EL (cell line): Measurements from ENCODE around the gene C19orf85.

Source experiments
- DNase-seq: peaks from one replicate; pipeline ENCODE4 v3.0.0-alpha.2; 2016

Gene C19orf85

DNA sequence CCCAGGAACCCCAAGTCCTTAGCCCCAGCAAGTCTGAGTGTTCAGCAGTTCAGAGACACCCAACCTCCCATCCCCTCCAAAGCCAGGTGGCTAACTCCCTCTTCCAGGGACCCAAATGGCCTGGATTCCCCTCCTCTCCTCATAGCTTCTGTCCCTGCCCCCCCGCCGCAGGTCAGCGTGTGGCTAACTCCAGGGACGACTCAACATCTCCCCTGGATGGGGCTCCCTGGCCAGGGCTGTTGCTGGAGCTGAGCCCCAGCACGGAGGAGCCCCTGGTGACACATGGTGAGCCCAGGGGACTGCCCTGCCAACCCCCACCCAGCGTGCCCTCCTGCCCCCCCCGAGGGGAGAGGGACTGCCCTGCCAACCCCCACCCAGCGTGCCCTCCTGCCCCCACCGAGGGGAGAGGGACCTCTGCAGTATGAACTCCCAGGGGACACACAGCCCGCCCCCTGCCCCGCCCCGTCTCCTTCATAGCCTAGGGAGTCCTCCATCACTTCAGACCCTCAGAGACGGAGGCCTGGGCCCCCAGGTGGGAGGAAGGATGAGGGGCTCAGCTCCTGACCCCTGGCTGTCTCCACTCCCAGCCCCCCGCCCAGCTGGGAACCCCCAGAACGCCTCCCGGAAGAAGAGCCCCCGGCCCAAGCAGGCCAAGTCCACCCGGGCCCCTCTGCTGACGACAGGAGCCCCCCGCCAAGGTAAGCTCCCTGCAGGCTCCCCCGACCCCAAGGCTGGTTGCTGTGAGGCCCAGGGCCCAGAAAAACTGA lies 25.3 kb upstream of the C19orf85 start:
- DNase-seq: no peak

DNA sequence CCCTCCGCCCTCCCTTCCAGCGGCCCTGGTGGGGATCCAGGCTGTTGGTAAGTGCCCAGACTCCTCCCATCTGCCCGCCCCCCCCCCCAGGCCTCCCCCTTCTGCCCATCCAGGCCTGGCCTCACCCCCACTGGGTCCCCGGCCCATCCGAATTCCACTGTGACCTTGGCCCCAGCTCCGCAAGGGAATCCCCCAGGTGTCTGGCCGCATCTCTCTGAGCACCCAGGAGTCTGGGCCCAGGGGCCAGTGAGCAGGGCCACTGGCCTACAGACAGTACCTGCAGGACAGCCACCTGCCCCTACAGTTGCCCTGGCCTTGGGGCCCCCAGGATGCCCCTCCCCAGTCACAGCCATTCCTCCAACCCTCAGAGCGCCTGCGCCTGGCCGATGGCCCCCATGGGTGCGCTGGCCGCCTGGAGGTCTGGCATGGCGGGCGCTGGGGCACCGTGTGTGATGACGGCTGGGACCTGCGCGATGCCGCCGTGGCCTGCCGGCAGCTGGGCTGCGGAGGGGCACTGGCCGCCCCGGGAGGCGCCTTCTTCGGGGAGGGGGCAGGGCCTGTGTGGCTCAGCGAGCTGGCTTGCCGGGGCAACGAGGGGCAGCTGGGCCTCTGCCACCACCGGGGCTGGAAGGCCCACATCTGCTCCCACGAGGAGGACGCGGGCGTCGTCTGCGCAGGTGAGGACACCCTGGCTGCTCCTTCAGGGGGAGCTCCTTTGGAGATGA lies 24.6 kb upstream of the C19orf85 start:
- no peak for DNase-seq

DNA sequence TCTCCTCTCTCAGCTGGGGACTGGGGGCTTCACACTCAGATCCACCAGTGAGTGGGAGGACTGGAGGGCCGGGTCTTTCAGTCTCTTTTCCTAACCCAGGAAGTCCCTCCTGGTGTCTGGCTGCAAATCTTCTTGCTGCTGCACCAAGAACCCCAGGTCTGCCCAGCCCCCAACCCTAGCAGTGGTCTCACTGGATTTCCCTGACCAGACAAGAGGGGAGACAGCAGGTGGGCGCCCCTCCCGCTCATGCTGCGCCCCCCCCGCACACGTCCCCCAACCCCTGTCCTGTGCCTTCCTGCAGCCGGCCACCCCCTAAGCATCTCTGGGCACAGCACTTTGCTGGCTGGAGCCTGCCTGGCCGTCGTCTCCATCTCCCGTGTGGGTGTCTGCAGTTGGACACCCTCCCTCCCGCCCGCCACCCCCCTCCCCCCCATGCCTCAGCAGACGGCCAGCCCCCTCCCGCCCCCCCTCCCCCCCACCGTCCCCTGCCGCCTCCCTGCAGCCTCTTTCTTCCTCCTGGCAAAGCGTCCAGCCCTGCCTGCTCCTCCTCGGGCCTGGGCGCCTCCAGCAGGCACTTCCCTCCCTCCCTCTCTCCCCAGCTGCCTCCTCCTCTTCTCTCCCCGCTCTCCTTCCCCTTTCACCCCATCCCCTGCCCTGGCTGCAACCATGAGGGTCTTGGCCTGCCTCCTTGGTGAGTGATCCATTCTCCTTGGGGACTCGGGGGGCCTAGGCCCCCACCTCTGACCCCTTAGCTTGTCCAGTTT lies 23.6 kb upstream of the C19orf85 start, which contains the start of gene SSC5D:
TSS of gene SSC5D (plus strand) at position 513 of the 764 bp plus-strand sequence. CDS start at position 667, 154 bp downstream.
- DNase-seq: peak; percentile 56

DNA sequence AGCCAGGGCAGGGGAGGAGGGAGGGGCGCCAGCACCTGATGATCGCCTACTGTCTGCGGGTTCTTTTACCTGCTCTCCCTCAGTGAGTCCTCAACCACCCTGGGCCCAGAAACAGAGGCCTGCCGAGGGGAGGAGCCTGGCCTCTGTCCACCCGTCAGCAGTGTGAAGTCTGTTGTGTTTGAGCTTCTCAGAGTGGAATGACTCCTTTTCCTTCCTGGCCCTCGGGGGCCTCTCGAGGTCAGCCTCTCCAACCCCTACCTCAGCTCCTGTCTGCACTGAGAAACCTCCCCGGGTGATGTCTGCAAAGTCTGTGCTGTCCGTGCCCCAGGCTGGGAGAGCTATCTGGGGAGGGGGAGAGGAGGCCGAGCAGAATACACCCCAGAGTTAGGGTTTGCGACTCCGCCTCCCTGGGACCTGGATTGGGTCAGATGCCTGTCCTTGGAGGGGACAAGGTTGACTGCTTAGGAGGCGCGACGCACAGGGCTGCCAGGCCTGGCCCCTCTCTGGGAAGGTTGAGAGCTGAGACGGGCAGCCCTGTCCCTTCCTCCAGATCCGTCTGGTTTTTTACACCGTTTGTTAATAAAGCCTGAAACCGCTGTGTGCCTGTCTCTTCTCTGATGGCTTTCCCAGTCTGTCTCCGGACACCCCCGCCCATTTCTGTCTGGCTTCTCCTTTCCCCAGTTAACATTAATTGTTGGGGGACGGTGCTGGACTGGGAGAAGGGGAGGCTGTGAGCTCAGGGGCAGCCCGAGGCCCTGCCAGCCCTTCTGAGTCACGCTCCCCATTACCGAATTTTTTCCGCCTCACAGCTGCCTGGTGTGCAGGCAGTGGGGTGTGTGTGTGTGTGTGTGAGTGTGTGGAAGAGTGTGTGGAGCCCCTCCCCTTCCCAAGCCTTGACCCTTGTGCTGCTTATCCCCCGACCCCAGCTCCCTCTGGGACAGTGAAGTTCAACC lies 22.7 kb upstream of the C19orf85 start:
- peak; percentile 95 for DNase-seq

DNA sequence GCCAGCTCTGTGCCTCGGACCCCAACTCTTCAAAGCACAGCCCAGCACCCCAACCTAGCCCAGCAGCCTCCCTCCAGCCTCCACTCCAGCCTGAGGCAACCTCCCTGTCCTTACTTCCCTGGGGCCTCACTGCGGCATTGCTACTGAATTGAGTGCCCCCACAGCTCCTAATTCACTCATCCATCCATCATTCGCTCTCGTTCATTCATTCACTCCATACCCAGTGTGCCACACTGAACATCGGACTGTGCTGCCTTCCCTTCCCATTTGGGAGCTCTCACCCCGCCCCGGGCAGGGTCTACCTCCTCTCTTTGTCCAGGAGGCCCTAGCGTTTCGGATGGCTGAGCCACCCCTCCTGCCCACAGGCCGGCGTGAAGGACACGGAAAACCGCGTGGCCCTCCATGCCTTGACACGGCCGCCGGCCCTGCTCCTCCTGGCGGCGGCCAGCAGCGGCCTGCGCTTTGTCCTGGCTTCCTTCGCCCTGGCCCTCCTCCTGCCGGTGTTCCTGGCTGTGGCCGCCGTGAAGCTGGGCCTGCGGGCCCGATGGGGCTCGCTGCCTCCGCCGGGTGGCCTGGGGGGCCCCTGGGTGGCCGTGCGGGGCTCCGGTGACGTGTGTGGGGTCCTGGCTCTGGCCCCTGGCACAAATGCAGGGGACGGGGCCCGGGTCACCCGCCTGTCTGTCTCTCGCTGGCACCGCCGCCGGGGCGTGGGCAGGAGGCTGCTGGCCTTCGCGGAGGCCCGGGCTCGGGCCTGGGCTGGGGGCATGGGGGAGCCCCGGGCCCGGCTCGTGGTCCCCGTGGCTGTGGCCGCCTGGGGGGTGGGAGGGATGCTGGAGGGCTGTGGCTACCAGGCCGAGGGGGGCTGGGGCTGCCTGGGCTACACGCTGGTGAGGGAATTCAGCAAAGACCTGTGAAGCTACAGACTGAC lies 21.8 kb upstream of the C19orf85 start:
- no peak for DNase-seq

DNA sequence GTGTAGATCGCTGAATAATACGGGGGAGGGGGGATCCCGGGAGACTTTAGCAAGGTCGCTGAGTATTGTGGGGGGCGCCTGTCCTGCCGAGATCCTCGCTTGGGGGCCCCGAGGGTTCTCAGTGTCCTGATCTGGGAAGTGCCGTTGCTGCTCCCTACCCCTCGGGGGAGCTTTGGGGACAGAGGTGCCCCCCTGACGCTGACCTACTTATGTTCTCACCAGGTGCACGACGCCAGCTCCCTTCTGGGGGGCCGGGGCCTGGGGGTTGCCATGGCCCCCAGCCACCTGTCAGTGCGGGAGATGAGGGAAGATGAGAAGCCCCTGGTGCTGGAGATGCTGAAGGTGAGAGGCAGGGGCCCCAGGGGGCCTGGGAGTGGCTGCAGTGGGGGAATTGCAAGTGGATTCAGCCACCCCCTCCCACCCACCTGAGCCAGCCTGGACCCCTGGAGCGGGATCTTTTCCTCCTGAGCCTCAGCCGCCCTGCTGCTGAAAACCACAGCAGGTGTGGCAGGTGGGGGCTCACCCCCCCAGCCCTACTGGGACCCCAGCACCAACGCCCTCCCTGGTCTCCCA lies 21.0 kb upstream of the C19orf85 start:
- no peak for DNase-seq

DNA sequence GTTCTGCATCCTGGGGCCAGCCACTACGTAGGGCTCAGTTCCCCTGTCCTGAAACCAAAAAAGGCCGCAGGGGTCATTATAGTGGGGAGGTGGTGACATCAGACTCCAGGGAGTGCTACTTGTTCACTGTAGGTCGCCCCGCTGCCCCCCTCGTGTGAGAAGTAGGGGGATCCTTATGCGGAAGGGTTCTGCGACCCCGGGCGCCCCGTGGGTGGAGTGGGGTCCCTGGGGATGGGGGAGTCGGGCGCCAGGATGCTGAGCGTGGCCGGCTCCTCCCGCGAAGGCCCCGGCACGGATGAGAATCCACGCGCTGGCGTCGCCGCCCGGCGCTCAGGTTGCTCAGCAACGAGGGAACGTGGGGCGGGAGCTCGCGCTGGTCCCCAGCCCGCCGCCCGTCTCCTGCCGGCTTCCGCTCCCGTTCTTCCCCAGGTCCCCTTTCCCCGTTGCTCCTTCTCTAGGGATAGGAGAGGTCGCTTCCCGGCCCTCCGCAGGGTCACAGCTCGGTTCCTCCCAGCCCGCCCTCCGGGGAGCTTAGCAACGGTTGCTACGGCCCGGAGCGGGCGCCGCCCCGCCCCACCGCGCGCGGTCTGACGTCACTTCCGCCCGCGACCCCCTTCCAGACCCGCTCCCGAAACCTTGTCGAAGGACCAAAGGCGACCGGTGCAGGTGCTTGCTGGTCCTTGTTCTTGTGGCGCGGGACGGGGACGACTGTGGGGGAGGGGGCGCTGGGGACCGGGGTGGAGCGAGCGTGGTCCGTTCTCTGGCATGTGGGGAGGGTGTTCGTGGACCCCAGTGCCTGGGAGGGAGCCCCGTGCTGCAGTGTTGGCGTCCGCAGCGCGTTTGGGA lies 20.3 kb upstream of the C19orf85 start, which contains the start of gene NAT14:
TSS of gene NAT14 (plus strand) at position 596 of the 846 bp plus-strand sequence. CDS start 521 bp downstream, outside the sequence.
- DNase-seq: peak; percentile 67

DNA sequence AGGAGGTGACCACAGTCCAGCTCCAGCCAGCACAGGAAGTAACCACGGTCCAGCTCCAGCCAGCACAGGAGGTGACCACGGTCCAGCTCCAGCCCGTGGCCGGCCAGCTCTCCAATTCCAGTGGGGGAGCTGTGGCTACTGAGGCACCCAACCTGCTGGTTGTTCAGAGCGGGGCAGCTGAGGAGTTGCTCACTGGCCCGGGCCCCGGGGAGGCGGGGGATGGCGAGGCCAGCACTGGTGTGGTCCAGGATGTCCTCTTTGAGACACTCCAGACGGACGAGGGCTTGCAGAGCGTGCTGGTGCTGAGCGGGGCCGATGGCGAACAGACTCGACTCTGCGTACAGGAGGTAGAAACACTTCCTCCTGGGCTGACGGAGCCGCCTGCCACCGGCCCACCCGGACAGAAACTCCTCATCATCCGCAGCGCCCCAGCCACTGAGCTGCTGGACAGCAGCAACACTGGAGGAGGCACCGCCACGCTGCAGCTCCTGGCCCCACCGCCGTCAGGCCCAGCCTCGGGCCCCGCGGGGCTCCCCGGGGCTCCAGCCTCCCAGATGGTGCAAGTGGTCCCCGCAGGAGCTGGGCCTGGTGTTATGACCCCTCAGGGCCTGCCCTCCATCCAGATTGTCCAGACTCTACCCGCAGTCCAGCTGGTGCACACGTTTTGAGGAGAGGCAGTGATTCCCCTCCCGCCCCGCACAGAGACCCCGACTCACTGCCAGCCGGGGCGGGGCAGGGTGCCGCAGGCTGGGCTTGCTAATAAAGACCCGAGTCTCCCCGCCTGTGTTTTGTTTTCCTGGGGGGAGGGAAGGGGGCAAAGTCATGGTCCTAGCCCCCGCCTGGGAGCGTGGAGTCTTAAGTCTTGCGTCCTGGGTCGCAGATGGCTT lies 19.4 kb upstream of the C19orf85 start:
- DNase-seq: no peak

DNA sequence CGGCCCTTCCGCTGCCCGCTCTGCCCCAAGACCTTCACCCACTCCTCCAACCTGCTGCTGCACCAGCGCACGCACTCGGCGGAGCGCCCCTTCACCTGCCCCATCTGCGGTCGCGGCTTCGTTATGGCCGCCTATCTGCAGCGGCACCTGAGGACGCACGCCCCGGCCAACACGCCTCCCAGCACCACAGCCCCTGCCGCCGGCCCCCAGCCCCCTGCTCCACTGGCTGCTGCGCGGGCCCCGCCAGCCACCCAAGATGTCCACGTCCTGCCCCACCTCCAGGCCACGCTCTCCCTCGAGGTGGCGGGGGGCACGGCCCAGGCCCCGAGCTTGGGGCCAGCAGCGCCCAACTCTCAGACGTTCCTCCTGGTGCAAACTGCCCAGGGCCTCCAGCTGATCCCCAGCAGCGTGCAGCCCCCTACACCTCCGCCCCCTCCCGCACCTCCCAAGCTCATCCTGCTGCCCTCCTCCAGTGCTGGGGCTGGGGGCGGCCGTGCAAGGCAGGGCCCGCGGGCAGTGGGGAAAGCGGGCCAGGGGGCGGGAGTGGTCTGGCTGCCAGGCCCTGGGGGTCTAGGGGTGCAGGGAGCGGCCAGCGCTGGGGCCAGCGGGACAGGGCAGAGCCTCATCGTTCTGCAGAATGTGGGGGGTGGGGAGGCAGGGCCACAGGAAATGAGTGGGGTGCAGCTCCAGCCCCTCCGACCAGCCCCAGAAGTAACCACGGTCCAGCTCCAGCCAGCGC lies 18.6 kb upstream of the C19orf85 start:
- no peak for DNase-seq

DNA sequence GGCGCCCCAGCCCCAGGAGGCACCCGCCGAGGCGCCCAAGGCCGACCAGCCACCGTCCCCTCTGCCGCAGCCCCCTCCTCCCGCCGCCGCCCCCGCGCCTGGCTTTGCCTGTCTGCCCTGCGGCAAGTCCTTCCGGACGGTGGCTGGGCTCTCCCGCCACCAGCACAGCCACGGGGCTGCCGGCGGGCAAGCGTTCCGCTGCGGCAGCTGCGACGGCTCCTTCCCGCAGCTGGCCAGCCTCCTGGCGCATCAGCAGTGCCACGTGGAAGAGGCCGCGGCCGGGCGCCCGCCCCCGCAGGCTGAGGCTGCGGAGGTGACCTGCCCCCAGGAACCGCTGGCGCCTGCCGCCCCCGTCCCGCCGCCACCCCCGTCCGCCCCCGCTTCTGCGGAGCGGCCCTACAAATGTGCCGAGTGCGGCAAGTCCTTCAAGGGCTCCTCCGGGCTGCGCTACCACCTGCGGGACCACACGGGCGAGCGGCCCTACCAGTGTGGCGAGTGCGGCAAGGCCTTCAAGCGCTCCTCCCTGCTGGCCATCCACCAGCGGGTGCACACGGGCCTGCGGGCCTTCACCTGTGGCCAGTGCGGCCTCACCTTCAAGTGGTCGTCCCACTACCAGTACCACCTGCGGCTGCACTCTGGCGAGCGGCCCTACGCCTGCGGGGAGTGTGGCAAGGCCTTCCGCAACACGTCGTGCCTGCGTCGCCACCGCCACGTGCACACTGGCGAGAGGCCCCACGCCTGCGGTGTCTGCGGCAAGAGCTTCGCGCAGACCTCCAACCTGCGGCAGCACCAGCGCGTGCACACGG lies 17.8 kb upstream of the C19orf85 start:
- DNase-seq: no peak

DNA sequence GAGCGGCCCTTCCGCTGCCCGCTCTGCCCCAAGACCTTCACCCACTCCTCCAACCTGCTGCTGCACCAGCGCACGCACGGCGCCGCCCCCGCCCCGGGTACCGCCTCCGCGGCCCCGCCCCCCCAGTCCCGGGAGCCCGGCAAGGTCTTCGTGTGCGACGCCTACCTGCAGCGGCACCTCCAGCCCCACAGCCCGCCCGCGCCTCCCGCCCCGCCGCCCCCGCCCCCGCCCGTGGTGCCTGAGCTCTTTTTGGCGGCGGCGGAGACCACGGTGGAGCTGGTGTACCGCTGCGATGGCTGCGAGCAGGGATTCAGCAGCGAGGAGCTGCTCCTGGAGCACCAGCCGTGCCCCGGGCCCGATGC lies 17.2 kb upstream of the C19orf85 start:
- DNase-seq: no peak

DNA sequence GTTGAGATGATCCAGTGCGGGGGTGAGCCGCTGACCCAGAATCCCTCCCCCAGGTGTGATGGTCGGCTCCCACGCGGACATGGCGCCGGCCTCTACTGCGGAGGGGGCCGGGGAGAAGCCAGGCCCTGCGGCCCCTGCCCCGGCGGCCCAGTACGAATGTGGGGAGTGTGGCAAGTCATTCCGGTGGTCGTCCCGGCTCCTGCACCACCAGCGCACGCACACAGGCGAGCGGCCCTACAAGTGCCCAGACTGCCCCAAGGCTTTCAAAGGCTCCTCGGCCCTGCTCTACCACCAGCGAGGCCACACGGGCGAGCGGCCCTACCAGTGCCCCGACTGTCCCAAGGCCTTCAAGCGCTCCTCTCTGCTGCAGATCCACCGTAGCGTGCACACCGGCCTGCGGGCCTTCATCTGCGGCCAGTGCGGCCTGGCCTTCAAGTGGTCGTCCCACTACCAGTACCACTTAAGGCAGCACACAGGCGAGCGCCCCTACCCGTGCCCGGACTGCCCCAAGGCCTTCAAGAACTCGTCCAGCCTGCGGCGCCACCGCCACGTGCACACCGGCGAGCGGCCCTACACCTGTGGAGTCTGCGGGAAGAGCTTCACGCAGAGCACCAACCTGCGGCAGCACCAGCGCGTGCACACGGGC lies 16.7 kb upstream of the C19orf85 start:
- no peak for DNase-seq

DNA sequence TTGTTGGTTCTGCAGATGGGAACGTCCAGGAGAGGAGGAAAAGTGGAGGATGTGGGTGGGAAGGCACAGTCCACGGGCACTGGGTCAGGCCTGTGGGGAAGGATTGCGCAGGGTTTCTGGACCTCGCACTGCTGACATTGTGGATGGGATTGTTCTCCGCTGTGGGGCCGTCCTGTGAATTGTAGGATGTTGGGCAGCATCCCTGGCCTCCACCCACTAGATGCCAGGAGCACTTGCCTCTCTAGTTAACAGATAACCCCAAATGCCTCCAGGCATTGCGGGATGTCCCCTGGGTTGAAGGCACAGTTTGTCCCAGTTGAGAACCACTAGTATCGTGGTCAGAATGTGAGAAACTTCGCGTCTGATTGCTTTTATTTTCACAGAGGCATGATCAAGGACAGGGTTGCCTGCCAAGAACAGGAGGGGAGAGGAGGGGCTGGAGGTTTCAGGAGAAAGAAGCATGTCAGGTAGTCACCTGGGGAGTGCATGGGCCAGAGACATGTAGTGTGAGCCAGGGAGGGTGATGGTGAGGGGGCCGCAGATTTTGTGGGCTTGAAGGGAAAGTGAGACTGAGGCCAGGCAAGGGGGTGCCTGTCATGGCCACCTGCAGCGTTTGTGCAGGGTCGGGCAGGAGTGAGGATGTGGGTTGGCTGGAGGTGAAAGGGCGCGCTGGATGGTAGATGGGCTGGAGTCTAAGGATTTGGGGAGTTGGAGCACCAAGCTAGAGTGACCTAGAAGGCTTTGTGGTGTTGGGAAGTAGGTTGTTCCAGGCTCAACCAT lies 15.1 kb upstream of the C19orf85 start:
- DNase-seq: no peak

DNA sequence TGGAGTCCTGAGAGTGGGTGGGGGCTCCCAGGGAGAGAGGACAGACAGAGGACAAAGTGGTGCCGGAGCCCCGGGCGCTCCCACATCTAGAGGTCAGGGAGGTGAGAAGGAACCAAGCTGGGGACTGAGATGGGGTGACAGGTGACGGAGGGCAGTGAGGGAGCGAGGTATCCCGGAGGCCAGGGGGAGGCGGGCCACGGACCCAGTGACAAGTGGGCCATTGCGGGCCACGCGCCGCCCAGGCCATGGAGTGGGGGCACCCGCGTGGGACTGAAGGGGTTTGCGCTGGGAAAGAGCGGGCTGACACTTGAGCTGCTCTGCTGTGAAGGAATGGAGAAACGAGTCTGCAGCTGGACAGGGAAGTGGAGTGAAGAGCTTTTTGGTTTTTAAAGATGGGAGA lies 14.5 kb upstream of the C19orf85 start:
- DNase-seq: no peak

DNA sequence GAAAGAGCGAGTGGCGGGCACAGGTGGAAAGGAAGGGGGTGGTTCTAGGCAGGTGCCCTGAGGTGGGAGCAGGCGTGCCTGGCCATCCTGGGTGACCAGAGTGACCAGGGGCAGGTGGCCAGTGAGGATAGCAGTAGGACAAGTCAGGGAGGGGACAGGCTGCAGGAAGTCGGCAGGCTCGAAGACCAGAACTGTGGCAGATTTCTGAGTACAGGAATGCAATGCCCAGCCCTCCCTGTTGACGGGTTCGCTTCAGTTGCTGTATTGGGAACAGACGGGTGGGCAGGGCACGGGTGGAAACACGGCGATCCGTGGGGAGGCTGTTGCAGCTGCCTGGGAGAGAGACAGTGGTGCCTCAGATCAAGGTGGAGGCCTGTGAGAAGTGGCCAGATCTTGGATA lies 13.8 kb upstream of the C19orf85 start:
- no peak for DNase-seq

DNA sequence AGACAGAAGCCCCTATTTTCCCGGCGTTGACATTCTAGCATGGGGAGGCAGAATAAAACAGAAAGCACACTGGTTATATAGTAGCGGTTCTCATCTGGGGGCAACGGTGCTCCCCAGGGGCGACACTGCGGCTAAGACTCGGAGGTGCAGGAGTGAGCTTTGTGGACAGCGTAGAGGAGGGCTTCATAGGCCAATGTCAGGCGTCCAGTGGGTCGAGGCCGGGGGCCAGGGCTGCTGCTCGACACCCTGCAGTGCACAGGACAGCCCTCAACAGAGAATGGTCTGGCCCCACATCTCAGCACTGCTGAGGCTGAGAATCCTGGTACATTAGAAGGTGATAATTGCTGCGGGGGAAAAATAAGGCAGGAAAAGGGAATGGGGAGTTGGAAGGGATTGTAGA lies 13.4 kb upstream of the C19orf85 start:
- no peak for DNase-seq
